GM12864 (cell line): ENCODE results near the gene ARHGAP42.

Experiments
- DNase-seq: peaks from one replicate; pipeline ENCODE4 v3.0.0-alpha.2; 2011; ENCODE audit warnings: low read depth
- H3K4me3 ChIP-seq: 2 replicates; pipeline ENCODE4 v1.5.1; 2011; ENCODE audit warnings: mild to moderate bottlenecking, low read depth, low read length, control low read depth
- CTCF ChIP-seq: IDR thresholded peaks from 2 replicates; pipeline ENCODE4 v1.5.1; 2011; ENCODE audit warnings: low read depth, mild to moderate bottlenecking, moderate library complexity, low read length, control low read depth, inconsistent platforms; ENCODE audit errors: missing control alignments

ARHGAP42 gene

GRCh38 chr11:100978939-100979338 is 291.9 kb downstream of the ARHGAP42 start:
- no peak for DNase-seq
- no peak for TF ChIP-seq CTCF

GRCh38 chr11:100980156-100980555 is 293.1 kb downstream of the ARHGAP42 start:
- TF ChIP-seq CTCF = peak; percentile 10
- DNase-seq = no peak

More at GRCh38 chr11:100978939-100979338, 291.9 kb downstream of the ARHGAP42 start:
- H3K4me3 ChIP-seq = no peak overlapping the region

GRCh38 chr11:100981196-100981824 is 294.2 kb downstream of the ARHGAP42 start:
- no peak for TF ChIP-seq CTCF
- no peak for DNase-seq
- H3K4me3 ChIP-seq = no peak overlapping the region

More at GRCh38 chr11:100980156-100980555, 293.1 kb downstream of the ARHGAP42 start:
- H3K4me3 ChIP-seq = no peak overlapping the region

- DNase-seq = peak; percentile 3
- no peak for TF ChIP-seq CTCF
- no peak overlapping the region for H3K4me3 ChIP-seq
Measured at GRCh38 chr11:100984668-100985067, 297.6 kb downstream of the ARHGAP42 start.

- H3K4me3 ChIP-seq = no peak overlapping the region
- no peak for TF ChIP-seq CTCF
- DNase-seq = no peak
Measured at GRCh38 chr11:100990931-100991330, 303.8 kb downstream of the ARHGAP42 start.

- no peak overlapping the region for H3K4me3 ChIP-seq
- DNase-seq = no peak
- no peak for TF ChIP-seq CTCF
Measured at GRCh38 chr11:100991541-100991940, 304.5 kb downstream of the ARHGAP42 start.

GRCh38 chr11:100994966-100995365 is 307.9 kb downstream of the ARHGAP42 start:
- no peak overlapping the region for H3K4me3 ChIP-seq
- DNase-seq = no peak
- TF ChIP-seq CTCF = no peak
